OCI-LY1 (cell line): ENCODE measurements around the gene C2CD4D.
"Not testable (repeated sequence)": the region's sequence is repeated elsewhere in the genome, so short reads cannot be mapped to it uniquely, and the experiment has no call there.

Experiments
- CTCF ChIP-seq: fragments of 200-600 bp; sonication (generic), shearing (Covaris generic); IDR thresholded peaks from 2 replicates; pipeline ENCODE4 v1.5.1; 2017; ENCODE audit warnings: mild to moderate bottlenecking, antibody characterized with exemption, low read length, moderate library complexity, mixed read lengths
- EZH2 ChIP-seq: fragments of 200-600 bp; sonication (generic), shearing (Covaris generic); IDR thresholded peaks from 2 replicates; pipeline ENCODE4 v1.8.0; 2017; ENCODE audit warnings: borderline replicate concordance, mixed run types, mild to moderate bottlenecking, antibody characterized with exemption, low read length, moderate library complexity, mixed read lengths

DNA sequence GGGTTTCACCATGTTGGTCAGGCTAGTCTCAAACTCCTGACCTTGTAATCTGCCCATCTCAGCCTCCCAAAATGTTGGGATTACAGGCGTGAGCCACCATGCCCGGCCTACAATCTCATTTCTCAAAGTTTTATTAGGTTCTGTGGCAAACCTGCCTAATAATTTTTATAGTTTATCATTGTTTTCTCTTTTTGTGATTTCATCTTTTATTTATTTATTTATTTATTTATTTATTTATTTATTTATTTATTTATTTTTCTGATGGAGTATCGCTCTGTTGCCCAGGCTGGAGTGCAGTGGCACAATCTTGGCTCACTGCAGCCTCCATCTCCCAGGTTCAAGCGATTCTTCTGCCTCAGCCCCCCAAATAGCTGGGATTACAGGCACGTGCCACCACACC is 45.3 kb upstream of the C2CD4D start:
- not testable (repeated sequence) for TF ChIP-seq CTCF, EZH2
